Memory B cell (primary cell): ENCODE measurements around the gene SLC39A11.

Experiments used
- ATAC-seq: fragments of 150-1000 bp; cut with Tn5 transposase; 2 replicates; pipeline ENCODE4 v1.10.0; 2021; ENCODE audit warnings: low read depth, mild to moderate bottlenecking, moderate library complexity
- DNase-seq, 2 donors: peaks; one replicate each; pipeline ENCODE4 v3.0.0; 2022; ENCODE audit warnings: low spot score in 2 of 2
- H3K27ac Mint-ChIP-seq: one replicate; pipeline ENCODE4 v1.8.0; 2022; ENCODE audit warnings: mild to moderate bottlenecking, moderate library complexity, mixed read lengths
- H3K27me3 Mint-ChIP-seq: one replicate; pipeline ENCODE4 v1.8.0; 2022; ENCODE audit warnings: mixed read lengths
- H3K36me3 Mint-ChIP-seq: one replicate; pipeline ENCODE4 v1.8.0; 2022; ENCODE audit warnings: mild to moderate bottlenecking, mixed read lengths
- H3K4me1 Mint-ChIP-seq: one replicate; pipeline ENCODE4 v1.8.0; 2022; ENCODE audit warnings: mixed read lengths
- H3K4me3 Mint-ChIP-seq: one replicate; pipeline ENCODE4 v1.8.0; 2022; ENCODE audit warnings: mild to moderate bottlenecking, moderate library complexity, mixed read lengths
- H3K9me3 Mint-ChIP-seq: one replicate; pipeline ENCODE4 v1.8.0; 2022; ENCODE audit warnings: mixed read lengths

The SLC39A11 gene

GRCh38 chr17:72661945-72662826 lies 430.3 kb downstream of the SLC39A11 start:
- no peaks in the 10 kb centered on the region for H3K4me1 Mint-ChIP-seq
- peaks cover 6% of the 10 kb centered on the region for H3K36me3 Mint-ChIP-seq
- no peak overlapping the region for H3K4me3 Mint-ChIP-seq
- DNase-seq (no peak), ATAC-seq (no peak)
- no peak overlapping the region for H3K27ac Mint-ChIP-seq
- peaks cover 5% of the 10 kb centered on the region for H3K9me3 Mint-ChIP-seq
- H3K27me3 Mint-ChIP-seq = no peaks in the 10 kb centered on the region

GRCh38 chr17:72661116-72661944 lies 431.2 kb downstream of the SLC39A11 start:
- Mint-ChIP-seq H3K9me3 (peaks cover 5% of the 10 kb centered on the region), H3K4me1 (no peaks in the 10 kb centered on the region), H3K27ac (no peak overlapping the region), H3K36me3 (peaks cover 6% of the 10 kb centered on the region), H3K27me3 (no peaks in the 10 kb centered on the region), H3K4me3 (no peak overlapping the region)
- no peak for ATAC-seq
- DNase-seq = no peak

- Mint-ChIP-seq H3K36me3 (peaks cover 3% of the 10 kb centered on the region), H3K9me3 (peaks cover 2% of the 10 kb centered on the region), H3K4me1 (no peaks in the 10 kb centered on the region), H3K4me3 (no peak overlapping the region), H3K27ac (no peak overlapping the region), H3K27me3 (no peaks in the 10 kb centered on the region)
- DNase-seq (no peak), ATAC-seq (no peak)
Observed at GRCh38 chr17:72660274-72661115, 432.0 kb downstream of the SLC39A11 start.

GRCh38 chr17:72659811-72660210 lies 432.7 kb downstream of the SLC39A11 start:
- Mint-ChIP-seq H3K27me3 (no peaks in the 10 kb centered on the region), H3K4me1 (no peaks in the 10 kb centered on the region), H3K4me3 (no peak overlapping the region), H3K27ac (no peak overlapping the region), H3K9me3 (peaks cover 2% of the 10 kb centered on the region), H3K36me3 (peaks cover 3% of the 10 kb centered on the region)
- ATAC-seq (no peak), DNase-seq (no peak)

GRCh38 chr17:72658675-72659074 lies 433.8 kb downstream of the SLC39A11 start:
- no peak for ATAC-seq
- H3K4me3 Mint-ChIP-seq = no peak overlapping the region

GRCh38 chr17:72657467-72658317 lies 434.8 kb downstream of the SLC39A11 start:
- Mint-ChIP-seq H3K27me3 (no peaks in the 10 kb centered on the region), H3K4me1 (no peaks in the 10 kb centered on the region), H3K27ac (no peak overlapping the region), H3K9me3 (no peaks in the 10 kb centered on the region), H3K36me3 (no peaks in the 10 kb centered on the region), H3K4me3 (no peak overlapping the region)
- DNase-seq (no peak), ATAC-seq (no peak)

More at GRCh38 chr17:72658675-72659074, 433.8 kb downstream of the SLC39A11 start:
- Mint-ChIP-seq H3K36me3 (no peaks in the 10 kb centered on the region), H3K4me1 (no peaks in the 10 kb centered on the region), H3K9me3 (no peaks in the 10 kb centered on the region), H3K27ac (no peak overlapping the region), H3K27me3 (no peaks in the 10 kb centered on the region)
- no peak for DNase-seq

GRCh38 chr17:72656130-72656763 lies 436.2 kb downstream of the SLC39A11 start:
- Mint-ChIP-seq H3K4me1 (no peaks in the 10 kb centered on the region), H3K27ac (no peak overlapping the region), H3K36me3 (no peaks in the 10 kb centered on the region), H3K27me3 (no peaks in the 10 kb centered on the region), H3K9me3 (no peaks in the 10 kb centered on the region), H3K4me3 (no peak overlapping the region)
- ATAC-seq (no peak), DNase-seq (no peak)

- Mint-ChIP-seq H3K4me1 (no peaks in the 10 kb centered on the region), H3K36me3 (no peaks in the 10 kb centered on the region), H3K27me3 (no peaks in the 10 kb centered on the region), H3K27ac (no peak overlapping the region), H3K4me3 (no peak overlapping the region), H3K9me3 (no peaks in the 10 kb centered on the region)
- ATAC-seq (no peak), DNase-seq (no peak)
Observed at GRCh38 chr17:72654706-72655105, 437.8 kb downstream of the SLC39A11 start.

- Mint-ChIP-seq H3K36me3 (peaks cover 15% of the 10 kb centered on the region), H3K9me3 (no peaks in the 10 kb centered on the region), H3K4me3 (no peak overlapping the region), H3K27me3 (no peaks in the 10 kb centered on the region), H3K4me1 (no peaks in the 10 kb centered on the region), H3K27ac (no peak overlapping the region)
- ATAC-seq (no peak), DNase-seq (no peak)
Observed at GRCh38 chr17:72651988-72652387, 440.5 kb downstream of the SLC39A11 start.

GRCh38 chr17:72648702-72649101 lies 443.8 kb downstream of the SLC39A11 start:
- Mint-ChIP-seq H3K27ac (no peak overlapping the region), H3K4me1 (no peaks in the 10 kb centered on the region), H3K4me3 (no peak overlapping the region), H3K36me3 (peaks cover 24% of the 10 kb centered on the region), H3K27me3 (no peaks in the 10 kb centered on the region), H3K9me3 (no peaks in the 10 kb centered on the region)
- ATAC-seq = no peak
- DNase-seq = no peak

GRCh38 chr17:72646176-72646575 lies 446.3 kb downstream of the SLC39A11 start:
- Mint-ChIP-seq H3K4me3 (no peak overlapping the region), H3K36me3 (peaks cover 24% of the 10 kb centered on the region), H3K9me3 (no peaks in the 10 kb centered on the region), H3K27ac (no peak overlapping the region), H3K27me3 (no peaks in the 10 kb centered on the region), H3K4me1 (no peaks in the 10 kb centered on the region)
- DNase-seq (no peak), ATAC-seq (no peak)

GRCh38 chr17:72644492-72644891 lies 448.0 kb downstream of the SLC39A11 start:
- DNase-seq (no peak), ATAC-seq (no peak)
- H3K27ac Mint-ChIP-seq = no peak overlapping the region
- H3K4me1 Mint-ChIP-seq = no peaks in the 10 kb centered on the region
- no peak overlapping the region for H3K4me3 Mint-ChIP-seq
- peaks cover 26% of the 10 kb centered on the region for H3K36me3 Mint-ChIP-seq
- no peaks in the 10 kb centered on the region for H3K9me3 Mint-ChIP-seq
- no peaks in the 10 kb centered on the region for H3K27me3 Mint-ChIP-seq
